HepG2 (cell line): ENCODE measurements around the gene SPATA46. TPM values are rescaled to one million over a fixed set of nuclear protein-coding genes. Genes with fewer than 3 reads are reported as not detected.

Experiments
- ATAC-seq: fragments of 200-7000 bp; cut with Tn5 transposase; 3 replicates; pipeline ENCODE4 v1.9.1; 2020; ENCODE audit warnings: mild to moderate bottlenecking, moderate library complexity
- BruUV-seq: library from RNA; stranded (reverse); fragments of 400-500 nt; replicated peaks from 2 replicates; lab custom pipeline; 2021; lab: Mats Ljungman, UMichigan
- CTCF ChIA-PET: fragments of 300-600 bp; formaldehyde crosslinking; extraction: SDS; loops from one replicate; lab custom pipeline; 2021; ENCODE audit warnings: low total read pairs, inconsistent platforms, low intra/inter-chr PET ratio; lab: Yijun Ruan, JAX
- POLR2A ChIA-PET: fragments of 350-600 bp; sonication (Branson Sonifier 250); formaldehyde crosslinking; loops from one replicate; lab custom pipeline; 2020; ENCODE audit warnings: antibody characterized with exemption, inconsistent platforms; lab: Yijun Ruan, JAX
- DNase-seq: peaks from one replicate; pipeline ENCODE4 v3.0.0-alpha.2; 2015; ENCODE audit warnings: low spot score
- FAIRE-seq: peaks from 3 replicates; lab custom pipeline; 2011; peaks lifted over from hg19 to GRCh38; lab: Jason Lieb, UNC
- H2AFZ ChIP-seq: one replicate; pipeline ENCODE4 v1.6.1; 2011; ENCODE audit warnings: low read length, inconsistent platforms
- H3K27ac ChIP-seq: fragments of 300-600 bp; 3 replicates; pipeline ENCODE4 v1.8.0; 2011; ENCODE audit warnings: mixed run types, mild to moderate bottlenecking, mixed read lengths, low read length, inconsistent platforms; ENCODE audit not compliant: insufficient read depth; ENCODE audit errors: extremely low read length
- H3K27me3 ChIP-seq, 2 experiments: fragments of 200-600 bp in 1 of 2; 2 replicates in 1 of 2; 3 replicates in 1 of 2; pipeline versions ENCODE4 v1.6.0 to v1.8.0; 2011; ENCODE audit warnings: low read length in 2 of 2, mild to moderate bottlenecking in 2 of 2, moderate library complexity in 2 of 2, inconsistent platforms in 1 of 2; ENCODE audit not compliant: insufficient read depth in 2 of 2, control insufficient read depth in 1 of 2
- H3K36me3 ChIP-seq, 2 experiments: fragments of 200-600 bp in 1 of 2; replicated peaks in 1 of 2; 2 replicates in 1 of 2; 3 replicates in 1 of 2; pipeline versions ENCODE4 v1.5.1 to v1.8.0; 2011; ENCODE audit warnings: low read length in 2 of 2, inconsistent platforms in 1 of 2; ENCODE audit not compliant: insufficient read depth in 2 of 2, control insufficient read depth in 1 of 2
- H3K4me1 ChIP-seq: 2 replicates; pipeline ENCODE4 v1.5.1; 2012; ENCODE audit warnings: low read length, inconsistent platforms; ENCODE audit not compliant: insufficient read depth
- H3K4me2 ChIP-seq: 2 replicates; pipeline ENCODE4 v1.6.0; 2011; ENCODE audit warnings: low read depth, low read length, inconsistent platforms
- H3K4me3 ChIP-seq, 3 experiments: fragments of 200-600 bp in 1 of 3; sonication (generic), shearing (Covaris generic) in 1 of 3; replicated peaks in 1 of 3; 2 replicates each; pipeline ENCODE4 v1.5.1; 2011 to 2016; ENCODE audit warnings: low read length in 3 of 3, inconsistent platforms in 2 of 3, low read depth in 2 of 3, mild to moderate bottlenecking in 2 of 3, control low read depth in 1 of 3, mixed read lengths in 1 of 3; ENCODE audit not compliant: insufficient read depth in 1 of 3
- H3K79me2 ChIP-seq: one replicate; pipeline ENCODE4 v1.6.1; 2011; ENCODE audit warnings: low read length, inconsistent platforms; ENCODE audit not compliant: insufficient read depth
- H3K9ac ChIP-seq: 2 replicates; pipeline ENCODE4 v1.6.0; 2011; ENCODE audit warnings: mild to moderate bottlenecking, low read depth, low read length, inconsistent platforms; ENCODE audit not compliant: insufficient read depth
- H3K9me3 ChIP-seq: 2 replicates; pipeline ENCODE4 v1.5.1; 2012; ENCODE audit warnings: mild to moderate bottlenecking, low read length
- H4K20me1 ChIP-seq: 2 replicates; pipeline ENCODE4 v1.6.0; 2011; ENCODE audit warnings: inconsistent platforms, mild to moderate bottlenecking, low read length, moderate library complexity; ENCODE audit not compliant: insufficient read depth
- DDIT3 ChIP-seq: sonication (generic); formaldehyde crosslinking; IDR thresholded peaks from 2 replicates; pipeline ENCODE4 v1.4.0; 2020; ENCODE audit warnings: mild to moderate bottlenecking, missing genetic modification reagents
- GFI1 ChIP-seq: sonication (generic); formaldehyde crosslinking; IDR thresholded peaks from 2 replicates; pipeline ENCODE4 v1.5.0; 2020; ENCODE audit warnings: missing genetic modification reagents, mild to moderate bottlenecking, borderline replicate concordance
- ZNF296 ChIP-seq: sonication (generic); formaldehyde crosslinking; conservative IDR thresholded peaks from 2 replicates; pipeline ENCODE4 v1.5.0; 2020; ENCODE audit warnings: mild to moderate bottlenecking, missing genetic modification reagents
- ZNF639 ChIP-seq: conservative IDR thresholded peaks from 2 replicates; pipeline ENCODE4 v1.6.1; 2018; ENCODE audit warnings: missing genetic modification reagents
- WGBS: methylation state at CpG from one replicate; pipeline ENCODE4 v1.1.6; 2017; ENCODE audit warnings: low lambda C conversion rate; 5-methylcytosine and 5-hydroxymethylcytosine counted together
- in situ Hi-C: cut with HindIII; loops from 2 replicates; pipeline ENCODE4 v1.10.0; 2017; ENCODE audit warnings: low pct_unique_long_range_greater_than_20kb; ENCODE audit not compliant: extremely low pct_ligation_motif_present
- intact Hi-C: fragments of 100-400 bp; cut with micrococcal nuclease; formaldehyde crosslinking; loops from one replicate; pipeline ENCODE4 v1.10.0; 2022; ENCODE audit not compliant: unreplicated experiment
- polyA plus RNA-seq, 8 experiments: library from polyadenylated mRNA; depleted of rRNA in 3 of 8; stranded (reverse) in 7 of 8; unstranded in 1 of 8; fragments of >200 nt; fragmentation: Illumina TruSeq in 4 of 8; extraction: Trizol in 4 of 8; gene quantifications; 2 replicates each; pipeline versions ENCODE4 v1.2.1 to v1.2.3, GENCODE V29; 2011 to 2016; ENCODE audit warnings: low read depth in 4 of 8, missing spikeins in 1 of 8, mixed read lengths in 1 of 8; ENCODE audit not compliant: insufficient read depth in 1 of 8
- total RNA-seq, 5 experiments: library from RNA; depleted of rRNA; stranded (reverse); fragments of >200 nt; fragmentation: Illumina TruSeq; extraction: Trizol; gene quantifications; 2 replicates each; pipeline ENCODE4 v1.2.3, GENCODE V29; 2016; ENCODE audit warnings: low read depth in 1 of 5
- TF ChIP-seq, protein P1 (sequence below): sonication (generic); formaldehyde crosslinking; IDR thresholded peaks from 2 replicates; pipeline ENCODE4 v1.5.0; 2020; ENCODE audit warnings: mild to moderate bottlenecking, missing genetic modification reagents
- TF ChIP-seq, protein P2 (sequence below): sonication (generic); formaldehyde crosslinking; IDR thresholded peaks from 2 replicates; pipeline ENCODE4 v1.8.0; 2022; ENCODE audit warnings: missing genetic modification reagents, mild to moderate bottlenecking, borderline replicate concordance

The SPATA46 gene
- total and polyA plus RNA-seq, 2 of the 13 experiments (the other 11 are each of a cell fraction or from before 2014, with no cell fraction given) = not detected

GRCh38 chr1:162381383-162381782 is 4.7 kb upstream of the SPATA46 start, which contains the start of gene C1orf226 (continued):
- TF ChIP-seq ZNF639 (CRISPR knock-in tag) = no peak
- TF ChIP-seq, protein P1, sequence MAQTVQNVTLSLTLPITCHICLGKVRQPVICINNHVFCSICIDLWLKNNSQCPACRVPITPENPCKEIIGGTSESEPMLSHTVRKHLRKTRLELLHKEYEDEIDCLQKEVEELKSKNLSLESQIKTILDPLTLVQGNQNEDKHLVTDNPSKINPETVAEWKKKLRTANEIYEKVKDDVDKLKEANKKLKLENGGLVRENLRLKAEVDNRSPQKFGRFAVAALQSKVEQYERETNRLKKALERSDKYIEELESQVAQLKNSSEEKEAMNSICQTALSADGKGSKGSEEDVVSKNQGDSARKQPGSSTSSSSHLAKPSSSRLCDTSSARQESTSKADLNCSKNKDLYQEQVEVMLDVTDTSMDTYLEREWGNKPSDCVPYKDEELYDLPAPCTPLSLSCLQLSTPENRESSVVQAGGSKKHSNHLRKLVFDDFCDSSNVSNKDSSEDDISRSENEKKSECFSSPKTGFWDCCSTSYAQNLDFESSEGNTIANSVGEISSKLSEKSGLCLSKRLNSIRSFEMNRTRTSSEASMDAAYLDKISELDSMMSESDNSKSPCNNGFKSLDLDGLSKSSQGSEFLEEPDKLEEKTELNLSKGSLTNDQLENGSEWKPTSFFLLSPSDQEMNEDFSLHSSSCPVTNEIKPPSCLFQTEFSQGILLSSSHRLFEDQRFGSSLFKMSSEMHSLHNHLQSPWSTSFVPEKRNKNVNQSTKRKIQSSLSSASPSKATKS (CRISPR knock-in tag) = no peak
- TF ChIP-seq DDIT3 = no peak
- no peak for TF ChIP-seq ZNF296 (CRISPR knock-in tag)

DNA sequence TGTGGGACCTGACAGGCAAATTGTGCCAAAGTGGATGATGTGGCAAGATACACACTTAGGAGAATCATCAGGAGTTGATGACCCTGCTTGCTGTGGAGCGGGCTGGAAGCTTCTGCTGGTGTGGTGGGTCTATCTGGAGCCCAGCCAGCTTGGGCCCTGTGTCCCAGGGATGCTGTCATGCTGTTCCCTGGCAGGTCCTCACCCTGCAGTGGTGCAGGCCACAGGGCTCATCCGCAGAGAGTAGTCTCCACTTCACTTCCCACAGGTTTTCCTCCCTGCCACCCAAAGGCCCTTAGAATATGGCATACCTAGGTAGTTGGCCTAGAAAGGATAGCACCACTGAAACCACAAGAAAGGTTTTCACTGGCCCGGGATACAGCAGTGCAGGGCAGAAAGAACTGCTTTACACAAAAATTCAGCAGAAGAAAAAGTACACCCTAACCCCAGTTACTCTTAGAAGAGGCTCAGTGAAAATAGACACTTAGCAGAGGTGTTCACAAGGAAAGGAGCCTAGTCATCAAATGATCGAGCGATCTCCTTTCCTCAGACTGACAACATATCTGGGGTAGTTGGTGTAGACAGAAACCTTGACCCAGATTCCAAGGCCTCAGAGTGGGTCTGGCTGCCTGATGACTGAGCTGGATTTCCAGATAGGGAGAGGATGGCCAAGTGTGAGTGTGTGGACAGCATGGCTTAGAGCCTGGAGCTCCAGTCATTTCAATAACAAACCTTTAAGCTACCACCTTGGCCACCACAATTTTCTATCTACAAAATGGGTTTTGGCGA is 3.6 kb upstream of the SPATA46 start:
- ChIA-PET CTCF (no interaction called here), POLR2A (no interaction called here)
- in situ Hi-C loops (no loop called here), intact Hi-C loops (no loop called here)
- H3K9me3 ChIP-seq = no peaks in the 10 kb centered on the region
- no peaks in the 10 kb centered on the region for H3K79me2 ChIP-seq
- TF ChIP-seq, protein P2, sequence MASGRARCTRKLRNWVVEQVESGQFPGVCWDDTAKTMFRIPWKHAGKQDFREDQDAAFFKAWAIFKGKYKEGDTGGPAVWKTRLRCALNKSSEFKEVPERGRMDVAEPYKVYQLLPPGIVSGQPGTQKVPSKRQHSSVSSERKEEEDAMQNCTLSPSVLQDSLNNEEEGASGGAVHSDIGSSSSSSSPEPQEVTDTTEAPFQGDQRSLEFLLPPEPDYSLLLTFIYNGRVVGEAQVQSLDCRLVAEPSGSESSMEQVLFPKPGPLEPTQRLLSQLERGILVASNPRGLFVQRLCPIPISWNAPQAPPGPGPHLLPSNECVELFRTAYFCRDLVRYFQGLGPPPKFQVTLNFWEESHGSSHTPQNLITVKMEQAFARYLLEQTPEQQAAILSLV (CRISPR knock-in tag) = no peak
- no peak for TF ChIP-seq GFI1
- no peaks in the 10 kb centered on the region for H3K4me1 ChIP-seq
- no peaks in the 10 kb centered on the region for H3K27me3 ChIP-seq
- WGBS = 77% methylated on average over 5 of the region's 6 CpGs
- no peak overlapping the region for H3K4me2 ChIP-seq
- H4K20me1 ChIP-seq = no peaks in the 10 kb centered on the region
- no peak for DNase-seq
- no peak for ATAC-seq
- no peak overlapping the region for H3K9ac ChIP-seq
- no peak for FAIRE-seq
- H2AFZ ChIP-seq = no peak overlapping the region
- BruUV-seq = no TSS peak
- H3K27ac ChIP-seq = no peak overlapping the region
- peaks cover 4 to 7% of the 10 kb centered on the region in 2 experiments; a peak in 4 of 5 replicates for H3K36me3 ChIP-seq
- no peak overlapping the region for H3K4me3 ChIP-seq
